GM21526 (cell line): ENCODE data around the gene GLB1L3.

Source experiments
- ATAC-seq: cut with Tn5 transposase; IDR thresholded peaks from one replicate; pipeline ENCODE4 v1.9.1; 2021; ENCODE audit warnings: moderate library complexity; ENCODE audit not compliant: unreplicated experiment, low FRiP score

Gene GLB1L3

GRCh38 chr11:134358856-134359490 is 82.8 kb downstream of the GLB1L3 start:
- ATAC-seq = no peak

- no peak for ATAC-seq
These were observed 83.5 kb downstream of the GLB1L3 start for GRCh38 chr11:134359646-134360045.

GRCh38 chr11:134360050-134360835 is 84.1 kb downstream of the GLB1L3 start:
- ATAC-seq = peak; percentile 91

GRCh38 chr11:134361661-134362060 is 85.5 kb downstream of the GLB1L3 start:
- ATAC-seq = no peak

GRCh38 chr11:134362192-134362901 is 86.2 kb downstream of the GLB1L3 start:
- no peak for ATAC-seq

GRCh38 chr11:134363161-134363560 is 87.0 kb downstream of the GLB1L3 start:
- ATAC-seq = no peak

- no peak for ATAC-seq
These were observed 87.4 kb downstream of the GLB1L3 start for GRCh38 chr11:134363592-134363991.

GRCh38 chr11:134364261-134364660 is 88.1 kb downstream of the GLB1L3 start:
- no peak for ATAC-seq

- ATAC-seq = no peak
These were observed 89.1 kb downstream of the GLB1L3 start for GRCh38 chr11:134365011-134365925.

GRCh38 chr11:134366254-134366653 is 90.1 kb downstream of the GLB1L3 start:
- no peak for ATAC-seq

- ATAC-seq = no peak
These were observed 91.6 kb downstream of the GLB1L3 start for GRCh38 chr11:134367781-134368180.
